Chondrocyte (in vitro differentiated cells): ENCODE results near the gene CEP104. TPM values are rescaled to one million over a fixed set of nuclear protein-coding genes. Genes with fewer than 3 reads are reported as not detected.

Experiments
- DNase-seq: peaks from one replicate; pipeline ENCODE4 v3.0.0; 2021; ENCODE audit warnings: mixed read lengths, low spot score
- H3K27ac Mint-ChIP-seq: one replicate; pipeline ENCODE4 v1.8.0; 2021; ENCODE audit warnings: mild to moderate bottlenecking, moderate library complexity, mixed read lengths; ENCODE audit not compliant: unreplicated experiment
- H3K27me3 Mint-ChIP-seq: 2 replicates; pipeline ENCODE4 v1.8.0; 2021; ENCODE audit warnings: low read depth, mixed read lengths
- H3K36me3 Mint-ChIP-seq: 2 replicates; pipeline ENCODE4 v1.8.0; 2021; ENCODE audit warnings: low read depth, mixed read lengths
- H3K4me1 Mint-ChIP-seq: 2 replicates; pipeline ENCODE4 v1.8.0; 2021; ENCODE audit warnings: low read depth, mild to moderate bottlenecking, mixed read lengths
- H3K4me3 Mint-ChIP-seq: one replicate; pipeline ENCODE4 v1.8.0; 2021; ENCODE audit warnings: mild to moderate bottlenecking, moderate library complexity, mixed read lengths; ENCODE audit not compliant: unreplicated experiment
- H3K9me3 Mint-ChIP-seq: 2 replicates; pipeline ENCODE4 v1.8.0; 2021; ENCODE audit warnings: low read depth, mixed read lengths
- CTCF ChIP-seq: fragments of 200-600 bp; sonication (generic); IDR thresholded peaks from 2 replicates; pipeline ENCODE4 v1.5.0; 2021; ENCODE audit warnings: antibody characterized with exemption, mild to moderate bottlenecking, moderate library complexity
- total RNA-seq: library from RNA; stranded (reverse); gene quantifications from 3 replicates; pipeline ENCODE4 v1.2.1, GENCODE V29; 2021

Gene CEP104
- total RNA-seq, 1 donor from 2014 or later, result 37.4 TPM

GRCh38 chr1:3852091-3852490 is 4.9 kb downstream of the CEP104 start:
- H3K27ac Mint-ChIP-seq, result no peak overlapping the region
- H3K4me1 Mint-ChIP-seq, result peaks cover 13% of the 10 kb centered on the region
- no peaks in the 10 kb centered on the region for H3K27me3 Mint-ChIP-seq
- H3K4me3 Mint-ChIP-seq, result no peak overlapping the region
- H3K9me3 Mint-ChIP-seq, result no peaks in the 10 kb centered on the region
- no peak for DNase-seq
- H3K36me3 Mint-ChIP-seq, result peaks cover 18% of the 10 kb centered on the region
- TF ChIP-seq CTCF, result no peak

GRCh38 chr1:3851292-3851691 is 5.7 kb downstream of the CEP104 start:
- no peak for TF ChIP-seq CTCF
- peak; percentile 17 for DNase-seq
- Mint-ChIP-seq H3K9me3 (no peaks in the 10 kb centered on the region), H3K27me3 (no peaks in the 10 kb centered on the region), H3K27ac (no peak overlapping the region), H3K36me3 (peaks cover 23% of the 10 kb centered on the region), H3K4me1 (peaks cover 11% of the 10 kb centered on the region), H3K4me3 (no peak overlapping the region)

- Mint-ChIP-seq H3K36me3 (peaks cover 23% of the 10 kb centered on the region), H3K9me3 (no peaks in the 10 kb centered on the region), H3K27ac (no peak overlapping the region), H3K4me3 (no peak overlapping the region), H3K27me3 (no peaks in the 10 kb centered on the region), H3K4me1 (peaks cover 7% of the 10 kb centered on the region)
- no peak for TF ChIP-seq CTCF
- peak; percentile 63 for DNase-seq
Observed at GRCh38 chr1:3850857-3851256, 6.2 kb downstream of the CEP104 start.

GRCh38 chr1:3847081-3847480 is 9.9 kb downstream of the CEP104 start:
- H3K27me3 Mint-ChIP-seq, result no peaks in the 10 kb centered on the region
- H3K27ac Mint-ChIP-seq, result no peak overlapping the region
- no peaks in the 10 kb centered on the region for H3K4me1 Mint-ChIP-seq
- DNase-seq, result peak; percentile 33
- no peak for TF ChIP-seq CTCF
- peaks cover 28% of the 10 kb centered on the region for H3K36me3 Mint-ChIP-seq
- H3K9me3 Mint-ChIP-seq, result no peaks in the 10 kb centered on the region
- H3K4me3 Mint-ChIP-seq, result no peak overlapping the region

- H3K9me3 Mint-ChIP-seq, result no peaks in the 10 kb centered on the region
- no peak overlapping the region for H3K4me3 Mint-ChIP-seq
- H3K27me3 Mint-ChIP-seq, result no peaks in the 10 kb centered on the region
- H3K27ac Mint-ChIP-seq, result no peak overlapping the region
- peaks cover 26% of the 10 kb centered on the region for H3K36me3 Mint-ChIP-seq
- no peaks in the 10 kb centered on the region for H3K4me1 Mint-ChIP-seq
- TF ChIP-seq CTCF, result no peak
- DNase-seq, result no peak
Observed at GRCh38 chr1:3846541-3846940, 10.5 kb downstream of the CEP104 start.
